DOHH2 (cell line): Measurements from ENCODE around the gene ITIH2.

Source experiments
- CTCF ChIP-seq: fragments of 200-600 bp; sonication (generic); IDR thresholded peaks from one replicate; pipeline ENCODE4 v1.5.1; 2014; ENCODE audit warnings: antibody characterized with exemption, mild to moderate bottlenecking, low read depth, low read length; ENCODE audit not compliant: poor library complexity, severe bottlenecking
- EZH2phosphoT487 ChIP-seq: fragments of 200-600 bp; sonication (generic); IDR thresholded peaks from 2 replicates; pipeline ENCODE4 v1.6.1; 2017; ENCODE audit warnings: borderline replicate concordance, mild to moderate bottlenecking, antibody characterized with exemption, low read length, moderate library complexity, mixed read lengths

GRCh38 chr10:7795605-7796004, 92.5 kb downstream of the ITIH2 start:
- TF ChIP-seq CTCF (no peak), EZH2phosphoT487 (no peak)
